Measurements from ENCODE around the gene CADM1. TPM values are rescaled to one million over a fixed set of nuclear protein-coding genes. Genes with fewer than 3 reads are reported as not detected.

CADM1 gene
- total and polyA plus RNA-seq, 8 donors, result 6.3 to 38.8 (median 24.5) TPM

- Histone ChIP-seq H3K4me3 (no peak overlapping the region), H3K36me3 (no peaks in the 10 kb centered on the region), H3K27me3 (no peaks in the 10 kb centered on the region), H3K9me3 (no peaks in the 10 kb centered on the region), H3K27ac (no peak overlapping the region), H3K4me1 (no peaks in the 10 kb centered on the region)
- ATAC-seq (no peak), DNase-seq (no peak), FAIRE-seq (no peak)
- TF ChIP-seq, protein P1, sequence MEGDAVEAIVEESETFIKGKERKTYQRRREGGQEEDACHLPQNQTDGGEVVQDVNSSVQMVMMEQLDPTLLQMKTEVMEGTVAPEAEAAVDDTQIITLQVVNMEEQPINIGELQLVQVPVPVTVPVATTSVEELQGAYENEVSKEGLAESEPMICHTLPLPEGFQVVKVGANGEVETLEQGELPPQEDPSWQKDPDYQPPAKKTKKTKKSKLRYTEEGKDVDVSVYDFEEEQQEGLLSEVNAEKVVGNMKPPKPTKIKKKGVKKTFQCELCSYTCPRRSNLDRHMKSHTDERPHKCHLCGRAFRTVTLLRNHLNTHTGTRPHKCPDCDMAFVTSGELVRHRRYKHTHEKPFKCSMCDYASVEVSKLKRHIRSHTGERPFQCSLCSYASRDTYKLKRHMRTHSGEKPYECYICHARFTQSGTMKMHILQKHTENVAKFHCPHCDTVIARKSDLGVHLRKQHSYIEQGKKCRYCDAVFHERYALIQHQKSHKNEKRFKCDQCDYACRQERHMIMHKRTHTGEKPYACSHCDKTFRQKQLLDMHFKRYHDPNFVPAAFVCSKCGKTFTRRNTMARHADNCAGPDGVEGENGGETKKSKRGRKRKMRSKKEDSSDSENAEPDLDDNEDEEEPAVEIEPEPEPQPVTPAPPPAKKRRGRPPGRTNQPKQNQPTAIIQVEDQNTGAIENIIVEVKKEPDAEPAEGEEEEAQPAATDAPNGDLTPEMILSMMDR (IDR thresholded peaks at IDR 0.05), result no peak
- WGBS, 2 donors, result 54 to 76% methylated on average over 1 of the region's 1 CpG
- intact Hi-C loops (cut with DNase I), result no loop called here
Observed at GRCh38 chr11:115361025-115361424, 143.2 kb downstream of the CADM1 start.

DNA sequence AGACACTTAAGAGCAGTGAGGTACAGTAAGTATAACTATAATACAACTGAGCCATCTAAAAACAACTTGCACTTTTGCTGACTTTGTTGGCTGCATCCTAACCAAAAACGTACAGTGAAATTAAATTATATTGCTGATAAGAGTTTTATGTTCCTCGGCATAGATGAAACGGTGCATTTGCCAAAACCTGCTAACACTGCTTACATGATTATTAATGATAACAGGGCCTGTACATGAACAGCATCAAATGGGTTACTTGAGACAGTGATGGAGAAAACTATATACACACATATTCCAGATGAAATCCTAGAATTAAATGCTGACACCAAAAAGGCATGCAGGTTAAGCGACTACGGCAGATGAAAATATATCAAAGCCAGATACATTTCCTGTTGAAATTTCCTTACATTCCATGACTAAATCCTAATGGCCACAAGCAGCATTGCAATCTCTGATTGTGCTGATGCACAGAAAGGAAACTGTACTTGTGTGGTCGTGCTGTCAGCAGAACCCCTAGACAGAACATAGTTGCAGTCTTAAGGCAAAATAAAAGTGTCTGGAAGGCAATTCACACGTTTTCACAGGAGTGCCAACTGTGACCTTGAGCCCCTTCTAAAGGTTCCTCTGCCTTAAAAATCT lies 143.9 kb downstream of the CADM1 start:
- no peak for DNase-seq
- Histone ChIP-seq H3K4me1 (no peaks in the 10 kb centered on the region), H3K27me3 (no peaks in the 10 kb centered on the region), H3K27ac (no peak overlapping the region), H3K4me3 (no peak overlapping the region), H3K36me3 (no peaks in the 10 kb centered on the region), H3K9me3 (no peaks in the 10 kb centered on the region)
- 63 to 68% methylated on average over 7 of the region's 7 CpGs for WGBS, 2 donors
- TF ChIP-seq, protein P1 (IDR thresholded peaks at IDR 0.05), result no peak
- no peak for FAIRE-seq
- intact Hi-C loops (cut with DNase I), result no loop called here
- no peak for ATAC-seq

DNA sequence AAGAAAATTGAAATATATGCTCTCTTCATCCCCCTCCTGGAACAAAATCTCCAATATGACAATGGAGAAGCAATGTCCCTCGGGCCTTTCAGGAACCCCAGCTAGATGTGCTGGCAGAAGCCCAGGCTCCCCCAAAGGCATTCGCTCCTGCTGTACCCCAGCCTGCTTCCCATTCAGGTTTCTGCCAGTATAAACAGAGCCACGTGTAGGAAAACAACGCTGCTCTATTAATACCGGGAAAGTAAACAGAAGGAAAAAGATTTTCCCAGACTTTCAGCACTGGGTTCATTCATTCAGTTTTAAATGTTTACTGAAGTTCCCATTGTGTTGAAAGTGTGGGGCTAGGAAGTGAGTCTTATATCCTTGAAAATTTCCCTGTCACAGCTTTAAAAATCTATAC lies 147.1 kb downstream of the CADM1 start:
- FAIRE-seq (no peak), ATAC-seq (no peak), DNase-seq (no peak)
- H3K4me3 ChIP-seq, result no peak overlapping the region
- H3K27ac ChIP-seq, result no peak overlapping the region
- no peaks in the 10 kb centered on the region for H3K4me1 ChIP-seq
- no peaks in the 10 kb centered on the region for H3K27me3 ChIP-seq
- H3K36me3 ChIP-seq, result no peaks in the 10 kb centered on the region
- intact Hi-C loops (cut with DNase I), result no loop called here
- WGBS, 2 donors, result 4 to 8% methylated on average over 5 of the region's 5 CpGs
- TF ChIP-seq, protein P1 (IDR thresholded peaks at IDR 0.05), result no peak
- no peaks in the 10 kb centered on the region for H3K9me3 ChIP-seq

DNA sequence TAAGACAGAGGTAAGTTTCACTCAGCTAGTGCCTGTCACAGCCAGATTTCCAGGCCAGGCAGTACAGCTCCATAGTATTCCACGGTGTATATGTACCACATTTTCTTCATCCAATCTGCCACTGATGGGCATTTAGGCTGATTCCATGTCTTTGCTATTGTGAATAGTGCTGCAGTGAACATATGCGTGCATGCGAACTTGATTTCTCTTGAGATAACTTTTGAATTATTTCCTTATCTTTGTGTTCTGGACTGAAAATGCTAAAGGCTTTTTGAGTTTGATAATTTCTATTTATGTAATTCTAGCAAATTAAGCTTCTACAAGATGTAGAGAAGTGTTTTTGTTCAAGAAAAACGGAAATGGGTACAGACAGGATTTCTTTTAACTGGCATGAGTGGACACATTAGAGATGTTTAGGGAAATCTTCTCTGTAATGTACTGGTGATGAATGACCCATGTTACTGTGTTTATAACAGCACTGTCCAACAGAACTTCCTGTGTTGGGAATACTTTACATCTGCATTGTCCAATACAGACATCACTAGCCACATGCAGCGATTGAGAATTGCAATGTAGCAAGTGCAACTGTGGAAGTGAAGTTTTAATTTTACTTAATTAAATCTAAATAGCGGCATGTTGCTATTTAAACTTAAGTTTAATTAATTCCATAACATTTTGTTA lies 151.3 kb downstream of the CADM1 start:
- DNase-seq (no peak), ATAC-seq (no peak)

More for the DNA sequence above, 151.3 kb downstream of the CADM1 start:
- no peak overlapping the region for H3K27ac ChIP-seq
- WGBS, 2 donors, result 67 to 83% methylated on average over 6 of the region's 6 CpGs
- no peaks in the 10 kb centered on the region for H3K4me1 ChIP-seq
- no peaks in the 10 kb centered on the region for H3K36me3 ChIP-seq
- intact Hi-C loops (cut with DNase I), result no loop called here
- H3K9me3 ChIP-seq, result no peaks in the 10 kb centered on the region
- TF ChIP-seq, protein P1 (IDR thresholded peaks at IDR 0.05), result no peak
- H3K4me3 ChIP-seq, result no peak overlapping the region
- no peak for FAIRE-seq
- H3K27me3 ChIP-seq, result no peaks in the 10 kb centered on the region
